SU-DHL-6 (cell line): Measurements from ENCODE around the gene CATSPERE.

Experiments
- H2AFZ ChIP-seq: fragments of 200-600 bp; sonication (generic); 2 replicates; pipeline ENCODE4 v1.6.1; 2014; ENCODE audit warnings: low read depth, mild to moderate bottlenecking, moderate library complexity, mixed read lengths, antibody characterized with exemption, low read length; ENCODE audit not compliant: severe bottlenecking
- H3F3A ChIP-seq: fragments of 200-600 bp; shearing (Covaris generic); 2 replicates; pipeline ENCODE4 v1.6.0; 2016; ENCODE audit warnings: antibody characterized with exemption, mild to moderate bottlenecking; ENCODE audit not compliant: insufficient read depth
- H3K27ac ChIP-seq: fragments of 200-600 bp; sonication (generic); 2 replicates; pipeline ENCODE4 v1.5.1; 2016; ENCODE audit warnings: low read depth, mild to moderate bottlenecking, low read length, moderate library complexity, mixed read lengths
- H3K27me3 ChIP-seq: fragments of 200-600 bp; sonication (generic), shearing (Covaris generic); 2 replicates; pipeline ENCODE4 v1.6.0; 2014; ENCODE audit warnings: mild to moderate bottlenecking, low read length
- H3K36me3 ChIP-seq: fragments of 200-600 bp; sonication (generic); 2 replicates; pipeline ENCODE4 v1.6.1; 2014; ENCODE audit warnings: mild to moderate bottlenecking, low read length, mixed read lengths
- H3K4me2 ChIP-seq: fragments of 300-600, 200-600 bp; shearing (Covaris generic), sonication (generic); 2 replicates; pipeline ENCODE4 v1.6.0; 2014; ENCODE audit warnings: low read length, low read depth, mild to moderate bottlenecking; ENCODE audit not compliant: poor library complexity, severe bottlenecking
- H3K4me3 ChIP-seq: fragments of 200-600 bp; sonication (generic); 2 replicates; pipeline ENCODE4 v1.5.1; 2014; ENCODE audit warnings: antibody characterized with exemption, low read length, mild to moderate bottlenecking, mixed read lengths; ENCODE audit not compliant: insufficient read depth, poor library complexity, severe bottlenecking
- H3K79me2 ChIP-seq: fragments of 200-600 bp; sonication (generic); 2 replicates; pipeline ENCODE4 v1.6.1; 2014; ENCODE audit warnings: mild to moderate bottlenecking, low read length, moderate library complexity; ENCODE audit not compliant: insufficient read depth
- H3K9ac ChIP-seq: fragments of 200-600 bp; sonication (generic); 2 replicates; pipeline ENCODE4 v1.7.0; 2014; ENCODE audit warnings: mild to moderate bottlenecking, low read length
- H3K9me2 ChIP-seq: fragments of 200-600 bp; sonication (generic); replicated peaks from 2 replicates; pipeline ENCODE4 v1.6.1; 2014; ENCODE audit warnings: low read length; ENCODE audit not compliant: insufficient read depth
- H3K9me3 ChIP-seq: fragments of 200-600 bp; sonication (generic); 2 replicates; pipeline ENCODE4 v1.6.1; 2014; ENCODE audit warnings: low read length, mixed read lengths; ENCODE audit not compliant: insufficient read depth
- H4K20me1 ChIP-seq: fragments of 200-600 bp; sonication (generic); 2 replicates; pipeline ENCODE4 v1.6.1; 2014; ENCODE audit warnings: low read depth, mild to moderate bottlenecking, antibody characterized with exemption, low read length, moderate library complexity, mixed read lengths
- EZH2phosphoT487 ChIP-seq: fragments of 200-600 bp; sonication (generic), shearing (Covaris generic); conservative IDR thresholded peaks from 2 replicates; pipeline ENCODE4 v1.6.1; 2018; ENCODE audit warnings: mild to moderate bottlenecking, antibody characterized with exemption, low read length, moderate library complexity, mixed read lengths
- TF ChIP-seq, protein P1 (sequence below): fragments of 200-600 bp; sonication (generic); IDR thresholded peaks from one replicate; pipeline ENCODE4 v1.5.1; 2017; ENCODE audit warnings: antibody characterized with exemption, mild to moderate bottlenecking, low read length, moderate library complexity; ENCODE audit not compliant: insufficient read depth, poor library complexity, severe bottlenecking

The CATSPERE gene

DNA sequence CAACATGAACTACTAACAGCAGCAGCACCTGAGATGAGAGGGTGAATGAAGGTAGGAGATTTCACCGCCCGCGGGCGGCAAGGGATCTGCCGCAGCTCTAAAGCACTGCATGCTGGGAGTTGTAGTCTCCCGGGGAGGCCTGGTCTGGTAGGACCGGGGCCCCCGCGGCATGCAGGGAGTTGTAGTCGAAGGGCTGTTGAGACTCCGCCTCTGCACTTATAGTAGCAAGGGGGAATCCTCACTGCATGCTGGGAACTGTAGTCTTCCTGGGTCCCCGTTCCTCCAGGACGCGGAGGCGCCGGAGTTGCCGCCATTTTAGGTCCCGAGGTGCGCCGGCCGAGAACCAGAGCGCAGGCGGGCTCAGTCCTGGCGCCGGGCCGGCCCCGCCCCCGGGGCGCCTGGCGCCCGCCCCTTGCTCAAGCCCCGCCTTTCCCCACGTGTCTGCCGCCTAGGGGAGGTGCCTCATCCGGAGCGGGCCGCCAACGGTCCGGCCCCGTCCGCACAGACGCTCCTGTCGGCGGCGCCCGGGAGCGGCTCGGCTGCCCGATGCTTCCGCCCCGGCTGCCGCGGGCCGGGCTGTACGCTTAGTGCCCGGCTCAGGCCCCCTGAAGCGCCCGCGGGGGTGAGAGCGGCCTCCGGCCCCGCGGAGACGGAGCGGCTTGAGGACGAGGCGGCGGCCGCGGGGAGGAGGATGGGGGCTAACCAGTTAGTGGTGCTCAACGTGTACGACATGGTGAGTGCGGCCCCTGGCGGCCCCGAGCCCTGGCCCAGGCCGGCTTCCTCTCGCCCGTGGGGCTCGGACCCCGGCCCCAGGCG lies 191.8 kb downstream of the CATSPERE start, which contains the start of gene DESI2:
Gene DESI2 (plus strand): TSS at position 504 of the 816 bp plus-strand sequence. CDS start 188 bp downstream, at position 692.
- TF ChIP-seq, protein P1, sequence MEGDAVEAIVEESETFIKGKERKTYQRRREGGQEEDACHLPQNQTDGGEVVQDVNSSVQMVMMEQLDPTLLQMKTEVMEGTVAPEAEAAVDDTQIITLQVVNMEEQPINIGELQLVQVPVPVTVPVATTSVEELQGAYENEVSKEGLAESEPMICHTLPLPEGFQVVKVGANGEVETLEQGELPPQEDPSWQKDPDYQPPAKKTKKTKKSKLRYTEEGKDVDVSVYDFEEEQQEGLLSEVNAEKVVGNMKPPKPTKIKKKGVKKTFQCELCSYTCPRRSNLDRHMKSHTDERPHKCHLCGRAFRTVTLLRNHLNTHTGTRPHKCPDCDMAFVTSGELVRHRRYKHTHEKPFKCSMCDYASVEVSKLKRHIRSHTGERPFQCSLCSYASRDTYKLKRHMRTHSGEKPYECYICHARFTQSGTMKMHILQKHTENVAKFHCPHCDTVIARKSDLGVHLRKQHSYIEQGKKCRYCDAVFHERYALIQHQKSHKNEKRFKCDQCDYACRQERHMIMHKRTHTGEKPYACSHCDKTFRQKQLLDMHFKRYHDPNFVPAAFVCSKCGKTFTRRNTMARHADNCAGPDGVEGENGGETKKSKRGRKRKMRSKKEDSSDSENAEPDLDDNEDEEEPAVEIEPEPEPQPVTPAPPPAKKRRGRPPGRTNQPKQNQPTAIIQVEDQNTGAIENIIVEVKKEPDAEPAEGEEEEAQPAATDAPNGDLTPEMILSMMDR = peak; percentile 33
- TF ChIP-seq EZH2phosphoT487 = no peak
- no peaks in the 10 kb centered on the region for H3K9me2 ChIP-seq
- peaks cover 21% of the 10 kb centered on the region; the same call in 1 of the 2 replicates for H3F3A ChIP-seq
- H3K36me3 ChIP-seq = peaks cover 25% of the 10 kb centered on the region
- H4K20me1 ChIP-seq = peaks cover 13% of the 10 kb centered on the region
- H3K79me2 ChIP-seq = peaks cover 49% of the 10 kb centered on the region
- no peaks in the 10 kb centered on the region for H3K9me3 ChIP-seq
- H3K4me3 ChIP-seq = peak within 1 kb of the TSS; percentile 94
- H2AFZ ChIP-seq = peak within 1 kb of the TSS; percentile 15
- H3K27ac ChIP-seq = peak within 1 kb of the TSS; percentile 83
- H3K27me3 ChIP-seq = no peaks in the 10 kb centered on the region
- H3K4me2 ChIP-seq = peak within 1 kb of the TSS; percentile 87
- peak within 1 kb of the TSS; percentile 100 for H3K9ac ChIP-seq

DNA sequence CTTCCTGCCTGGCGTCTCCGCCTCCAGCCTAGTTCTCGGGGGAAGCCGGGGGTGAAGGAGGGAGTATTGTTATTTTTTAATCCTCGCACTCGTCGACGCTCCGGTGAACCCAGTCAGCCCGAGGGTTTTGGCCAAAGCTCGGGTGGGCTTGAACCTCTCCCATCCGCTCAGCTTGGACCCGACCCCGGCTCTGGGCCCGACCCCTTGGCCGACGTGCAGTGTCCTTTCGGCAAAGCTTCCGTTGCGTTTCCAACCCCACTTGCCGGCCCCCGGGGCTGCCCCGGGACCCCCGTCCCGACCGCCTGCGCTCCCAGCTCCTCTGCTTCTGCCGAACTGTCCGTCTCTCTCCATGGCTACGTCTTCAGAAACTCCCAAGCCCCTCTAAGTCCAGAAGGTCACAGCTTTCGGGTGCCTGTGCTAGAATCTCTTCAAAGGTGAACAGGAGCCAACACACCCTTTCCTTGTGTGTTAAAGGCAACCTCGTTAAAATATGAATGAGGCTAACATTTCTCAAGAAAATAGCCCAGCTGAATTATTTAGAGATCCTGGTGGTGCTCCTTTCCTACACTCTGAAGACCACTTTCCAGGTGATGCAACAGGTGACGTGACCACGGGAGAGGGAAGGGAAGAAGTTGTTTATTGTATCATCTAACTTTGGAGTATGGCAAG lies 192.5 kb downstream of the CATSPERE start:
- Histone ChIP-seq H3K79me2 (peaks cover 56% of the 10 kb centered on the region), H3K9ac (peak overlapping the region; percentile 100), H3K36me3 (peaks cover 30% of the 10 kb centered on the region), H3K4me2 (peak overlapping the region; percentile 87), H3K4me3 (peak overlapping the region; percentile 94), H3F3A (peaks cover 29% of the 10 kb centered on the region; the same call in 1 of the 2 replicates), H3K27me3 (no peaks in the 10 kb centered on the region), H3K27ac (peak overlapping the region; percentile 83), H3K9me2 (no peaks in the 10 kb centered on the region), H4K20me1 (peaks cover 16% of the 10 kb centered on the region), H2AFZ (no peak overlapping the region), H3K9me3 (no peaks in the 10 kb centered on the region)
- no peak for TF ChIP-seq EZH2phosphoT487
- TF ChIP-seq, protein P1 = no peak

DNA sequence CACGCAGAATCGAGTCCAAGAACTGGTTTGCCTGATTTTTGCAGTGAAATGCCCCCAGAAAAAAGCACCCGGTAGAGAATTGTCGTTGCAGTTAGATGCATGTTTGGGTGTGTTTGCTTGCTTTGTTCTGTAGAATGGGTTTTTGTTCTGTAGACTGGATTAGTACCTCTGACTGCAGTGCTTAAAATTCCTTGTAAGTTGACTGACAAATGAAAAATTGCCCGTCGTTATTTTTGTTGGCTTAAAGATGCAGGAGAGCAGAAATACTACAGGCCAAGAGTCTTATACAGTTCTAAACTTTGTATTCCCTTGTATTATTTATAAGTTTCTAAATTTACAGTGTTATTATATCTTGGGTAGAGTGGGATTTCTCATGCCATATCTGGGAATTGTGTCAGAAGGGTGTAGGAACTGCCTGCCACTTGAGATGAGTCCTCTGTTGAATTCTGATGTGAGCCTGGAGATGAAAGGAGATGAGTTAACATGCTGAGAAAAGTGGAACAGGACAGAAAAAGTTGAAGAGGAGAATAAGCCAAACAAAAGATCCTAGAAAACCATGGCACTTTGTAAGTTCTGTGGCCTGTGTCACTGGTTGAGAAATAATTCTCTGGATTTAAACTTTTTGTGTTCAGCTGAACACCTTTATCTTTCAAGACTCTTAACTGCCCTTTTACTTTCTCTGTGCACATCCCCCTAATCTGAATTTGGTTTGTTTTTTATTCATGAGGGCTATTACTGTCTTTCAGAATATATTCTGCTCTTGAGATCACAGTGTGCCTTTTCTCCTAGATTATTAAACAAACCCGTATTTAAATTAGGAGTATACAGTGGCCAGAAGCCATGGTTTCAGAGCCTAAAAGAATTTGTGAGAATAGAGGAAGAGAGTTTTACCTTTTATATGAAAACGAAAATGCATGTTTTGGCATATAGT lies 193.3 kb downstream of the CATSPERE start:
- Histone ChIP-seq H3K27me3 (no peaks in the 10 kb centered on the region), H3K9ac (peak overlapping the region; percentile 100), H3K79me2 (peaks cover 64% of the 10 kb centered on the region), H2AFZ (no peak overlapping the region), H3K9me3 (no peaks in the 10 kb centered on the region), H3F3A (peaks cover 37% of the 10 kb centered on the region; the same call in 1 of the 2 replicates), H3K4me2 (peak overlapping the region; percentile 87), H4K20me1 (peaks cover 16% of the 10 kb centered on the region), H3K27ac (peak overlapping the region; percentile 83), H3K4me3 (peak overlapping the region; percentile 94), H3K36me3 (peaks cover 36% of the 10 kb centered on the region), H3K9me2 (no peaks in the 10 kb centered on the region)
- TF ChIP-seq, protein P1 = no peak
- no peak for TF ChIP-seq EZH2phosphoT487
